NK-92 treated with Interleukin-12 subunit alpha and Interleukin-12 subunit beta, amount 100 ng/mL, for 24 hours (cell line): Measurements from ENCODE around the gene APOBEC3H.

Experiments used
- DNase-seq: peaks from one replicate; lab custom pipeline; 2025; lab: John Stamatoyannopoulos, UW

The APOBEC3H gene

DNA sequence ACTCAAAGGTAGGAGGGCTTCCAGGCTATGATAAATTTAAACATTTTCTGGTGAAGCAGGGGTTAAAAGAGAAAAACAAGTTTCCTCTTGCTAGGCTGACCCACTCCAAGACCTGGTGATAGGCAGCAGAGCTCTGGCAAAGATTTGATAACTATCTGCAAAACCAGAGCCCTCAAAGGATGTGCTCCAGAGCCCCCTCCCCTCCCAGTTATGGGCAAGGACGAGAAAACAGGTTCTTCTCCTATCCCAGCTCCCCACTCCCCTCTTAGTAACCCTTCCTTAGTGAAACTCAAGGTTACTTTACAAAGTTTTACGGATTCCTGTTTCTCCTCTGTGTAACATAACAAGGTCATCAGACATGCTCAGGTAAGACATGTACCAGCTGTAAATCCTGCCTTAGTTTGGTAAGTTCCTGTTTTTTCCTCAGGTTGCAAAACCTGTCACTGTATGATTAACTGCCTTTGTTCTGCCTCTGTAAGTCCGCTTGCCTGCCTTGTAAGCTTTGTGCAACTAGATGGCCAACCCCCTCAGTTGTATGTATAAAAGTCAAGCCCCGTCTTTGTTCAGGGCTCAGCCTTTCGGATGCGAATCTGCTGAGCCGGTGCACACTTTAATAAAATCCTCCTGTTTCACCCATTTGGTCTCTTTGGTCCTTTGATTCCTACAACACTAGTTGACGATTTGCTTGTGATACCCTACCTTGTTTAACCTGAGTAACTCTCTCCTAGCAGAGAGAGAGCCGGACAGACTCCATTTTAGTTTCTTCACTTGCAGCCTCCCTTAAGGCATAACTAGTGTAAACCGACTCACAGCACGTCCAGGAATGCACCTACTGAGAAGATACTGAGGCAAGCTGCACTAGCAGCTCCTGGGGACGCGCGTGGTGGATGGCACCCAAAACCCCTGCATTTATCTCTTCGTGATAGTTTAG lies 13.9 kb downstream of the APOBEC3H start:
- DNase-seq, result no peak

DNA sequence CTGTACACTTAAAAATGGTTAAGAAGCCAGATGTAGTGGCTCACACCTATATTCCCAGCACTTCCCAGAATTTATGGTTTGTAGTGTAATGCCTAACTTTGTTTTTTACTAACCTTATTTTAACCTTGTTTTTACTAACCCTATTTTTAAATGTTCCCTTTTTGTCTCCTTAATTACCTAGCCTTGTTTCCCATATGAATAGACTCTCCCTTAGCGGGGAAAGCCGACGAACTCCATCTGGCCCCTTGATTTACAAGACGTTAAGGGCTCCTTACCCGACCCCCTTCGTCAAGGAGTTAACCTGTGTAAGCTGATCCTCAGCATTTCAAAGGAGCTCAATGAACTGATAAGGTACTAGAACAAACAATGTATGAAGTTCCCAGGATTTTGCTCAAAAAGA lies 17.1 kb downstream of the APOBEC3H start:
- no peak for DNase-seq

DNA sequence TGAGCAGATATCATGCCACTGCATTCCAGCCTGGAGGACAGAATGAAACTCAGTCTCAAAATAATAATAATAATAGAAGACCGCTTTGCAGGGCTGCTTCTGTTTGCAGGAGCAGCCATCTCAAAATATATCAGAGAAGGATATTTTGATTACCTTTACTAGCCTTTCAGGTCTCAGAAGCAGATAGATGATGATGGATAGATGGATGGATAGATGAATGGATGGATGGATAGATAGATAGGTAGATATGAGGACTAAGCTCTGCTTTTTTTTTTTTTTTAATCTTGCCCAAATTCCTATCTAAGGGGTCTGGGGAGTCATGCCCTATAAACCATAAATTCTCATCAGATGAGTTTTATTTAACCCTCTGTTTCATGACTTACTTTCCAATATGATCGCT lies 18.5 kb downstream of the APOBEC3H start:
- no peak for DNase-seq

DNA sequence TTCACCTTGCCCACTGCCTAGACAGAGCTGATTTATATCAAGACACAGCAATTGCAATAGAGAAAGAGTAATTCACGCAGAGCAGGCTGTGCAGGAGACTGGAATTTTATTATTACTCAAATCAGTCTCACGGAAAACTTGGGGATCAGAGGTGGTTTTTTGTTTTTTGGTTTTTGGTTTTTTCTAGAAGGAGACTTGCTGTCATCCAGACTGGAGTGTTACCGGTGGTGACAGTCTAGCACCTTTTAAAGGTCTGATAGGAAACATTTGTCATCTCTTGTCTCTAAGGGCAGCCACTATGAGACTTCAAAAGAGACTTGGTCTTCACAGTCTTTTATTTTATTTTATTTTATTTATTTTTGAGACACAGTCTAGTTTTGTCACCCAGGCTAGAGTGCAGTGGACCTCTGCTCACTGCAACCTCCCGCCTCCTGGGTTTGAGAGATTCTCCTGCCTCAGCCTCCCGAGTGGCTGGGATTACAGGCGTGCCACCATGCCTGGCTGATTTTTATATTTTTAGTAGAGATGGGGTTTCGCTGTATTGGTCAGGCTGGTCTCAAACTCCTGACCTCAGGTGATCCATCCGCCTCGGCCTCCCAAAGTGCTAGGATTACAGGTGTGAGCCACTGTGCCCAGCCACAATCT lies 19.1 kb downstream of the APOBEC3H start:
- no peak for DNase-seq

DNA sequence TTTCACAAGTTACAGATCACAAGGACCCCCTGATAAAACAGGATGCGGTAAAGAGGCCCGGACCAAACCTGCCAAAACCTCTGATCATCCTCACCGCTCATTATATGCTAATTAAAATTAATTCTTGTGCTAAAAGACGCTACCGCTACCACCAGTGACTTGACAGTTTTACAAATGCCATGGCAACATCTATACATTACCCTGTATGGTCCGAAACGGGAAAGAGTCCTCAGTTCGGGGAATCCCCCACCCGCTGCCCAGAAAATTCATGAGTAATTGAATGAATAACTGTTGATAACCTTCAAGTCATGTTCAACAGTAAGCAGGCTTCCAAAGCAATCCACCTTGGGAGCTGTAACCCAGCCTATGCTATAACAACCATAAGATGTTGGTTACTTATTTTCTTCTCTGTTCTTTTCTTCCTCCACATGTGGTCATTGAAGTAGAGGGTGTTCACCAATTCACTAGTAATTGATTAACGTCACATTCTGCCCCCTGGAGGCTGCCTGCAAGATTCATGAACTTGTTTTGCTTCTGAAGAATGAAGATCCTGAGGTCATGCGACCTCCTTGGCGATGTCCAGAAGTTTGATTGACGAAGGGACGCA lies 20.6 kb downstream of the APOBEC3H start:
- peak; percentile 71 for DNase-seq

DNA sequence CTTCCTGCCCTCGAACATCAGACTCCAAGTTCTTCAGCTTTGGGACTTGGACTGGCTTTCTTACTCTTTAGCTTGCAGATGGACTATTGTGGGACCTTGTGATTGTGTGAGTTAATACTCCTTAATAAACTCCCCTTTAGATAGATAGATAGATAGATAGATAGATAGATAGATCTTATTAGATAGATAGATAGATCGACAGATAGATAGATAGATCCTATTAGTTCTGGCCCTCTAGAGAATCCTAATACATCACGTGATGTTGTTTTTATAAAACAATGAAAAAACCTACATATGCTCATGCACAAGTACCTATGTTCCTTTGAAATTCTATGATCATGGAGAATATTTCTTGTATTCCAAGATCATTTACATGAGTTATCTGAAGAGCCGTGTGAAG lies 23.9 kb downstream of the APOBEC3H start:
- DNase-seq, result no peak

DNA sequence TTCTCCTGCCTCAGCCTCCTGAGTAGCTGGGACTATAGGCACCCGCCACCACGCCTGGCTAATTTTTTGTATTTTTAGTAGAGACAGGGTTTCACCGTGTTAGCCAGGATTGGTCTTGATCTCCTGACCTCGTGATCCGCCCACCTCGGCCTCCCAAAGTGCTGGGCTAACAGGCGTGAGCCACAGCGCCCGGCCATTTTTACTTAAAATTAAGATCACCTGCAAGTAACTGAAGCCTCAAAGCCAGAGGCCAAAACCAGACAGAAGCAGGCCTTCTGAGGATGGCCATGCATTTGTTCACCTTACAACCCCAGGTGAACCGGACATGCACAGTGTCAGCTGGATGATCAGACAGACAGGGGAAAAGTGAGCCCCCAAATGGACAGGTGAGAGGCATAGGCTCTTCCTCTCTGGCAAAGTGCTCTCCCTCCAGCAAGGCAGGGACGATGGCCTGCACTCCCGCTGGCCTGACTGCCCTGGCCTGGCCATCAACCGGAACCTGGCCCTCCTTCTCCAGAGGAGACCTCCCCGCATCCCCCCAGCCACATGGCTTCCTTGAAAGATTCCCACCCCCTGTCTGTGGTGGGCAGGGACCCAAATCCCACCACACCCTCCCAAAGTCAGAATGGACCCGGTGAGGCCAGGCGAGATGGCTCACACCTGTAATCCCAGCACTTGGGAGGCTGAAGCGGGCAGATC lies 25.9 kb downstream of the APOBEC3H start:
- no peak for DNase-seq

DNA sequence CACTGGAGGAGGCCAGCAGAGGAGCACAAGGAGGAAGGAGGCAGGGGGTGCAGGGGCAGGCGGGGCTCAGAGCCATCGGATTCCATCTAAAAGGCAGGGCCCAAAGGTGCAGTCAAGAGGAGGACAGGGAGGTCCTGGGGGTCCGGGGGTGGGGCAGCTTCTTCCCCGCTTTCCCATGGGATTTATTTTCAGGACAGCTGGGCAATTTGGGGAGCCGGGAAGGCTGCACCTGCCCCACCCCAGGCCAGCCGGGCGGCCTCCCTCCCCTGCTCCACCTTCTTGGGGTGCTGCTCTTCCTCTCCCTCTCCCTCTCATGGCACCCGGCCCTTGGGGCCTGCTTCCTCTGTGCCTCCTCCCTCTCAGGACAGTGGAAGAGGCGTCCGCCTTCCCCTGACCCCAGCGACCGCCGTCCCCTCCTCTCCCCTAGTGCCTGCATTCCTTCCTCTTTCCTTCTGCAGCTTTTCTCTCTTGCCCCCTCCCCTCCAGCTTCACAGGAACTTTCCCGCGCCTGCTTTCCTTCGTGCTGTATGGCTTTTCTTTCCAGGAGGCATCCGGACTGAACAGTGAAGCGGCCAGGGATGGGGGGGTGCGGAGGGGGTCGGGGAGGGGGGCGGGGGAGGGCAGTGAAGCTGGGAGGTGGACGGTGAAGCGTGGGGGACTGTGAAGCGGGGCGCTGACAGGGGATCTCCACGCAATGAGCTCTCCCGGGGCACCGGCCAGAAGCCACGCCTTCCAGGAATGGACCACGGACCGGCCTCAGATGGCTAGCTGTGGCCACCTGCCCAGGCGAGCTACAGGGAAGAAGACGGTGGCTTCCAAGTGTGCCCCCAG lies 26.9 kb downstream of the APOBEC3H start:
- no peak for DNase-seq

DNA sequence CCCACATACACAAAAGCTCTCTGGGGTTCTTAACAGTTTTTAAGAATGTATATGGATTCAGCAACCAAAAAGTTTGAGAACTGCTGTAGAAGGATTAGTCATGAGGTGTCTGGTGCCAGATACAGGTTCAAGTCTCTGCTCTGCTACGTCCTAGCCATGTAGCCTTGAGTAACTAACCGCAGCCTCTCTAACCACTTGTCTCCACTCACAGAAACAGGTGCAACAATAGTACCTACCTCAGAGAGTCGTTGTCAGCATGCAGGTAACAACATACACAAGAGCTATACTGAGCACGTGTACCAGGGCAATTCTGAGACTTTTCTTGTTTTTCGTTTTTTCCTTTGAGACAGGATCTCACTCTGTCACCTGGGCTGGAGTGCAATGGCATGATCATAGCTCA lies 28.6 kb downstream of the APOBEC3H start:
- DNase-seq, result no peak

DNA sequence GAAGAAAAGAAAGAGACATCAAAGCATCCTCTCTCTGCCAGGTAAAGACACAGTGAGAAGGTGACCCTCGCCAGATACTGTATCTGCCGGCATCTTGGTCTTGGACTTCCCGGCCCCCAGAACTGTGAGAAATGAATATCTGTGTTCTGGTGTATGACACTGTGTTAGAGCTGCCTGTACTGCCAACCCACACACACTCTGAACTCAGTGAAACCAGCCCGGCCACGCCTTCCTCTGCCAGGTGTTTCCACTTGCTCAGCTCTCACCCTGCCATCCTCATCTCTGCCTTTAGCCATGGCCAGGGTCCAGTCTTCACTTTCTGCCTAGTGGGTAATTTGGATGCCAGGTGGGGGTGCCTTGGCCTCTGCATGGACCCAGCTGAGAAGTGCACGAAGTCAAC lies 31.5 kb downstream of the APOBEC3H start:
- DNase-seq, result no peak

DNA sequence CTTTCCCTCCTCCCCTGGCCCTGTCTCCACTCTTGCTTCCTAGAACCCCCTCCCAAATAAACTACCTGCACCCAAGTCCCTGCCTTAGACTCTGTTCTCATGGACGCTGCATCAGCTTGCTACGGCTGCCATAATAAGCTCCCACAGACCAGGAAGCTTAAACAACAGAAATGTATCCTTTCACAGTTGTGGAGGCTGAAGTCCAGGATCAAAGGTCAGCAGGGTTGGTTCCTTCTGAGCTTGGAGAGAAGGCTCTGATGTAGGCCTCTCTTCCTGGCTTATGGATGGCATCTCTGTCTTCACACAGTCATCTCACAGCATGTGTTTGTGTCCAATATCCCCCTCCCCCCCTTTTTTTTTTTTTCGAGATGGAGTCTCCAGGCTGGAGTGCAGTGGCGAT lies 32.0 kb downstream of the APOBEC3H start:
- DNase-seq, result no peak

DNA sequence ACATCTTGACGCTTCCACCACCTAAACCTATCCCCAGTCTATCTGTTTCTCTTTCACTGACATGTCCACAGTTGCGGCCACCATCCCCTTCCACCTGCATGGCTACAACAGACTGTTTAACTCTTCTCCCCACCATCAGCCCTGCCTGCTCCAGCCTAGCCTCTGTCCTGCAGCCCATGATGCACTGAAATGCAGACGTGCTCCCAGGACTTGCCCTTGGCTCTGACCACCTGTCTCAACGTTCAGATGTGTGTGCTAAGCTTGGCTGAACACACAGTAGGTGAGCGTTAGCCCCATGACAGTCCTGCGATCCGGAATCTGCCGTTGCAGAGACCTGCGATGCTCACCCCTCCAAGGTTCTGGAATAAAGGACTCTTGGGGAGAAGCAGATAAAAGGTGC lies 32.7 kb downstream of the APOBEC3H start:
- no peak for DNase-seq

DNA sequence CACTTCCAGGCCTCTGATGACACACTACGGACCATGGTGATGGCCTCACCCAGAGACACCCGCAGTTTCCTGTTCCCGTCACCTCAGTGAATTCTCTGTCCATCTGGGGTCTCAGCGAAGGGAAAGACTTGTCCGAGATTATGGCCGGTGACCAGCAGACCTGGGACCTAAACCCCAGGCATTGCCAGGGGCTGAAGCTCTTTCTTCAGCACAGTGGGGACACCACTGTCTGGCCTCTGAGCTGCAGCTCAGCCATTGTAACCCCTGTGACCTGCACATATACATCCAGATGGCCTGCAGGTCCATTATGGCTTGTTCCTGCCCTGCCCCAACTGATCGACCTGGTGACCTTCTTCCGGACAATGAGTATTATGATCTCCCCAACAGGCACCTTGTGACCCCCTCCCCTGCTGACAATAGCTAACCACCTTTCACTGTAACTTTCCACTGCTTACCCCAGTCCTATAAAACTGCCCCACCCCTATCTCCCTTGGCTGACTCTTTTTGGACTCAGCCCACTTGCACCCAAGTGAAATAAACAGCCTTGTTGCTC lies 33.2 kb downstream of the APOBEC3H start:
- no peak for DNase-seq

DNA sequence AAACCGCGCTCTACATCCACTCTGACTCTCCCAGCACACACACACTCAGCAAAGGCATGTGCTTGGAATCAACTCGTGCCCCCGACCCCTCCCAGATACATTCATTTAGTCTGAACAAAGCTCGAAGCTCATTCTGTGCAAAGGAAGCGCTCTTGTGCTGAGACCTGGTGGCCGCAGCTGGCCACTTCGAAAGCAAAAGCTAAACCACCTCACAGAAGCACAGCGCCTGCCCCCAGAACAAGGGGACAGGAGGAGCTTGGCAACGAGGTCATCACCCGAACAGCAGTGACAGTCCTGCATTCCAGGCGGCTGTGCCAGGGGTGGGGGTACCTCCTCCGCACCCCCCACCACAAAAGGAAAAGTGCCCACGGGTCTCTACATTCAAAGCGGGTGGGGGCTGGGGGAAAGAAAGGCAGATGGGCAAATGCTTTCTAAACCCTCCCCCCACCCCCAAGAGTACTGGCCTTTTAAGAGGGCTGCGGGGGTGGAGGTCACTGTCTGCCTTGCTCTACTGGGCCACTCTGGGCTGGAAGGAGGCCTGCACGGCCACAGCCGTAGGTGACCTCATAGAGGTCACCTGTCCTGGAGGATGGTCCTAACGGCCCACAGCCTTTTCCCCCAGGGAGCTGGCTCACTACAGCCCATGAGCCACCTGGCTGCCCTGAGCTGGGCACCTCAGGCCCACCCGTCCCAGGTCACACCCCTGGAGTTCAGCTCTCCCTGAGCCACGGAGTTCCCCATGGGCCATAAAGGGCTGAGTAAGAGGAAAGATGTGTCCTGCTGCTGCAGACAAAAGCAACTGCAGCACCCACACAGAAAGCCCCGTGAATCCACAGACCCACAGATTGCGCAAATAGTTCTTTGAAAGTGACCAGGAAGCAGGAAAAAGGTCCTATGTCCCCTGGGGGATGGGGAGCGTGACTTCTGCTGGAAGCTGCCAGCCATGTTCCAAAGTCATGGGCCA lies 34.1 kb downstream of the APOBEC3H start:
- no peak for DNase-seq

DNA sequence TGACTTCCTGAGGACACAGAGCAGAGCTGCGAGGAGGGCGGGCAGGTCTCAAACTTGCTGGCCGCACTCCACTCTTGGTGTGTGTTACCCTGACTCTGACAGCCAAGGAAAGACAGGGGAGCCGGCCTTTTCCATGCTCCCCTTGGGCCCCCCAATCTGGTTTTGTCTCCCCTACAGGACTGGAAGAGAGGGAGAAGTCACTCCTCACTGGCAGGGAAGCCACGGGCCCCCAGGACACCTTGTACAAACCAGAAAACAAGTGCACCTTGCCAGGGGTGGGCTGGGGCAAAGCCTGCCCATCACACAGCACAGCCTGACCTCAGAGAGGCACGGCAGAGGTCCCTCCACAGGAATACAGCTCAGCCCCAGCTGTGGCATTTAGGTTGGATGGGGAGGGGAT lies 35.2 kb downstream of the APOBEC3H start:
- no peak for DNase-seq

DNA sequence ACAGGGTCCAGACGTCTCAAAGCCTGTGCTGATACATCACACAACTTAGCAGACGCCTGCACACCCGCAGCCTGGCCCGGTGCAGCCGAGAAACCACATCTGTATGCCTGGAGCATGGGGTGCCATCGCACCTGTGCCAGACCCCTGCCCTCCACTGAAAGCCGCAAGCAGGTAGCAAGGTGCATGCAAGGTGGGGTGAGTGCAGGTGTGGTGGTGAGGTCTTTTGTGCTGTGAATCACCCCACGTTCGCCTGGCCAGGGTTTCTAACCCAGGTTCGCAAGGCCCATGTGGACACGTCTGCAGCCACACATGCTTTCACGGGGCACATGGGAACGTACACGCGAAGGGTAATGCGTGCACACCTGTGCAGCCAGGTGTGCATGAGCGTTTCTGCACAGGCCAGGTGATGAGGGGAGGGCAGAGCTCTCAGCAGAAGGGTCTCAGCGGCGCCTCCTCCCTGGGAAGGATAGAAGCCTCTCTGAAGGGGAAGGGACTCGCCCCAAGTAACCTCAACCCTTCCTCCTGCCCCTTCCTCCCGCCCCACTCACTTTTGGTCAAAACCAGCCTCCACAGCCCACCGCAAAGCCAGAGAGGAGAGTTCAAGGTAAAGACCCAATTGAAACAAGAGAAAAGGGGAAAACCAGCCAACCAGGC lies 36.0 kb downstream of the APOBEC3H start:
- no peak for DNase-seq

DNA sequence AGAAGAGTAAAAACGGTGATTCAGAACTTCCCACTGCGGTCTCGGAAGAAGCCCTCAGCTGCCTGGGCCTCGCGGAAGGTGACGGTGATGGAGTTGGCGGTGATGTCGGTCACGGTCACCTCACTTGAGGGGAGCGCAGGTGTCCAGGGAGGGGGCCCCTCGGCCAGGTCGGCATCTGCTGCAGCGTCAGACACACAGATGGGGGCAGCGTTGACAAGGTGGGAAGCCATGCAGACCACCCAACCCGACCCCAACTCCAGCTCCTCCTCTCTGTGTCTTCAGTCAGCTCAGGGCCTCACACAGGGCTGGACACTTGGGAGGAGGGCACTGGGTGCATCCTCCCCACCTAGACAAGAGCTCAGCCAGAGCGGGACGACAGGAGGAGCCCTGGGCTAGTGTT lies 36.8 kb downstream of the APOBEC3H start:
- DNase-seq, result no peak

DNA sequence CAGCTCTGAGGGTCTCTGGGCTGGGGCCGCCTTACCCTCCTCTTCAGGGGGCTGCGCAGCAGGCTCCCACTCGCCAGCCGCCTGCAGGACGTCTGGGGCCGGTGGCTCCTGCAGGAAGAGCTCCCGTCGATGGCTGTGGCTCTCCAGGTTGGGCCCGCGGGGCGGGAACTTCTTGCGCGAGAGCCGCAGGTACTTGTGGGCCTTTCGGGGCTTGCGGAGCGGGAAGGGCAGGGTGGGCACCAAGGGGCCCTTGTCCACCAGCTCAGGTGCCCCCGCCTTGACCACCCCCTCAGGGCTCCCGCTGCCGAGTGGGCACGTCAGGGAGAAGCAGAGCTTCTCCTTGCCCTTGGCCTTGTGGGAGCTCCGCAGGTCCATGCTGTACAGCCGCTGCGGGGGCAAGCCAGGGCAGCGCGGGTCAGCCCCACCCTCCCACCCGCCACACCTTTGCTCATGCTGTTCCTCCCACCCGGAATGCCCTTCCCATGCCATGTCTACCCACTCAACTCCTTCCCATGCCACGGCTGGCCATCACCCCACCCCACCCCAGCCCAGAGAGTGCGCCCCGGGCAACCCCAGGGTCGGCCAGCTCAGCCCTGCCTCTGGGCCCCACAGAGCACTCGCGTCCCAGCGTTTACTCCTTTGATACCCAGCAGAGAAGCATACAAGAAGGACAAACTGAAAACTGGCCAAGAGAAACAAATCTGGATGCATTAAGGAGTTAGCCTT lies 37.5 kb downstream of the APOBEC3H start:
- no peak for DNase-seq
